AG10803 (cell line): ENCODE data around the gene IGSF1.

Experiments
- DNase-seq: peaks from one replicate; pipeline ENCODE4 v3.0.0; 2010; ENCODE audit warnings: low read depth
- H3K4me3 ChIP-seq: 2 replicates; pipeline ENCODE4 v1.5.1; 2011; ENCODE audit warnings: mild to moderate bottlenecking, low read length, control low read depth
- TF ChIP-seq, protein P1 (sequence below): conservative IDR thresholded peaks from 2 replicates; pipeline ENCODE4 v1.5.1; 2011; ENCODE audit warnings: mild to moderate bottlenecking, low read length, control low read depth, inconsistent platforms

IGSF1 gene

GRCh38 chrX:131225078-131225477 lies 64.0 kb downstream of the IGSF1 start:
- TF ChIP-seq, protein P1, sequence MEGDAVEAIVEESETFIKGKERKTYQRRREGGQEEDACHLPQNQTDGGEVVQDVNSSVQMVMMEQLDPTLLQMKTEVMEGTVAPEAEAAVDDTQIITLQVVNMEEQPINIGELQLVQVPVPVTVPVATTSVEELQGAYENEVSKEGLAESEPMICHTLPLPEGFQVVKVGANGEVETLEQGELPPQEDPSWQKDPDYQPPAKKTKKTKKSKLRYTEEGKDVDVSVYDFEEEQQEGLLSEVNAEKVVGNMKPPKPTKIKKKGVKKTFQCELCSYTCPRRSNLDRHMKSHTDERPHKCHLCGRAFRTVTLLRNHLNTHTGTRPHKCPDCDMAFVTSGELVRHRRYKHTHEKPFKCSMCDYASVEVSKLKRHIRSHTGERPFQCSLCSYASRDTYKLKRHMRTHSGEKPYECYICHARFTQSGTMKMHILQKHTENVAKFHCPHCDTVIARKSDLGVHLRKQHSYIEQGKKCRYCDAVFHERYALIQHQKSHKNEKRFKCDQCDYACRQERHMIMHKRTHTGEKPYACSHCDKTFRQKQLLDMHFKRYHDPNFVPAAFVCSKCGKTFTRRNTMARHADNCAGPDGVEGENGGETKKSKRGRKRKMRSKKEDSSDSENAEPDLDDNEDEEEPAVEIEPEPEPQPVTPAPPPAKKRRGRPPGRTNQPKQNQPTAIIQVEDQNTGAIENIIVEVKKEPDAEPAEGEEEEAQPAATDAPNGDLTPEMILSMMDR: no peak
- no peak for DNase-seq
- no peak overlapping the region for H3K4me3 ChIP-seq
